ENCODE measurements around the gene CPSF6.
"Not testable (repeated sequence)": the region's sequence is repeated elsewhere in the genome, so short reads cannot be mapped to it uniquely, and the experiment has no call there.

CPSF6 gene

DNA sequence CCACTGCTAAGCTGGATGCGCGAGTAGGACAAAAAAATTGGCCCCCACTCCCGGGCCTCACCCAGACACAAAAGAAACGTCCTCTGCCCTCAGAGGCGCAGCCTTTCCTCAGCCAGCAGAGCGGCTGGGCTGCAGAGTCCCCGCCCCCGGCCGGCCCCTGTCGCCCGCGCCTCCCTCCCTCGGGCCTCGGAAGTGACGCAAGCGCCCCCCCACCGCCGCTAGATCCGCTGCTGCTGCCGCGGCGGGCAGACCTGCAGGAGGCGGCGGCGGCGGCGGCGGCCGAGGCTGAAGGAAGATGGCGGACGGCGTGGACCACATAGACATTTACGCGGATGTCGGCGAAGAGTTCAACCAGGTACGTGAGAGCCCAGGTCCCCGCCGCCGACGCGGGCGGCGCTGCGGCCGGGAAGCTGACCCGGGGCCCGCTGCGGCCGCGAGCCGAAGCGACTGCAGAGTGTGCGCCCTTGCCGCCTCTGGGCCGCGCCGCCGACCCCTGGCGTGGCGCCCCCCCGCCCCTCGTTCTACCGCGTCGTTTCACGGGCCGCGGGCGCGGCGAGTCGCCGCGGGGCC is at the start of gene CPSF6:
CPSF6 (plus strand) TSS at position 218 of the 570 bp plus-strand sequence; CDS start at position 296, 78 bp downstream.
- DNase-seq: peak; percentile 64

DNA sequence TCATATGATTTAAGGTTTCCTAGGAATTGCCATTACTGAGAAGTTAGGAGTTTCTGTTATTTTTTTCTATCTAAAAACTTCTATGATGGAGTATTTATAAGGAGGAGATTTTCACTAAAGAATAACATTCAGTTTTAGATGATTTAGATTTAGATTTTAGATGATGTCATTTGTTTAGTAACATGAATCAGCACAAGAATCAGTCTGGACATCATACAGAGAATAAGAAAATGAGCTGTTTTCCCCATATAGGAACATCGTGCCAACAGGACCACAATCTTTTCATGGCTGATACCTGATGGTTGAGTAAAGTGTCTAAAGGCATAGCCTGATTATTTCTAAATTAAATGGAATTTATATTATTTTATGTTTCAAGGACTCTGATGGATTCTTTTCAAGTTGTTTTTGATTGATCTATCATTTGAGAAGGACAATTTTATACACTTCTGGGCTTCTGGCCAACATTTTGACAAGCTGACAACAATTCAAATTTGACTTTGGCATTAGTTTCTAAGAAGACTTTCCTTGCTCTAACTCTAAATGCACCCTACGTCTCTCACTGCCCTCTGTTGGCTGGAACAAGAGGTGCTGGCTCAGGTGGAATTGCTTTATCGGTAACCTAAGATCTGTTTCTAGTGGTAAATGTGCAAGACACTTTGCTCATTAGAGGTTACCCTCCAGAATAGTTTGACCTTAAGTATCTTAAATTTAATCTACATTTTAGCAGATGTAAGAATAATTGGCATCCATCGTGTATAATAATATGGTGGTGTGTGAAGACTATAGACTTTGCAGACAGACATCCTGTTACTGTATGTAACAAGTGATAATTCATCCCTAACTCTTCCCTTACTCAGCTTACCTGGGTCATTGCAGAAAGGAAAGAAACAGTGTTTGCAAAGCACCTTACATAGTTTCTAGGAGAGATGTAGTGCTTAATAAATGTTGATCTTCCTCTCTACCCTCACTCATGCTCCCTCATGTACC is 42.8 kb upstream of the CPSF6 start:
- no peak for DNase-seq

DNA sequence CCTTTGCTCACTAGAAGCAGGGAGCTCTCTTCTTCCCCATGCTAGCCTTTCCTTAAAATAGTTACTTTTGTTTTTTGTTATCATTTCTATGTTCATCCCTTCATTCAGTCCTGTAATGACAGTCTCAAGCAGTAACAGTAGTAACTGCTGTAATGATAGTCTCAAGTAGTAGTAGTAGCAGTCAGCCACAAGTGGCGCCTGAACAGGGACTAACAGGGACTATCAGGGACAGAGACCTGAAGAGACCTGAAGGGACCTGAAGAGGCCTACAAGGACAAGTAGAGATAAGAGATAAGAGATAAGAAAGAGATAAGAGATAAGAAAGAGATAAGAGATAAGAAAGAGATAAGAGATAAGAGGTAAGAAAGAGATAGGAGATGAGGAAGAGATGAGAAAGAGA is 39.4 kb upstream of the CPSF6 start:
- DNase-seq: not testable (repeated sequence)

DNA sequence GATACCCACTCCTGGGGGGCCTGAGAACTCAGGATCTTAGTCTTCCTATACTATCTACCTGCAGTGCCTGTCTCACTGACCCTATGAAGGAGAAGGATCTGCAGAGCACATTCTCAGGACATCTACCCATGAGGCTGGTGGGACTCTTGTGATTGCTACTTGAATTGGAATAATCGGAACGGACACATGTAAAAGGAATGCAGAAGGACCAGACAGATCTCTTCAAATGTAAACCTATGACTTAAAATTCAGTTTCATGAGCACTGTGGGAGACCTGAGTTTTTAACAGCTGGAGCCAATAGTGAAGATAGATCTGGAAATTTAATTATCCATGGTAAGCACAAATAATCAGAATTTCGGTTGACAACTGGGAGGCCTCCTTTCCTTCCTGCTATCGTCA is 35.2 kb upstream of the CPSF6 start:
- no peak for DNase-seq

DNA sequence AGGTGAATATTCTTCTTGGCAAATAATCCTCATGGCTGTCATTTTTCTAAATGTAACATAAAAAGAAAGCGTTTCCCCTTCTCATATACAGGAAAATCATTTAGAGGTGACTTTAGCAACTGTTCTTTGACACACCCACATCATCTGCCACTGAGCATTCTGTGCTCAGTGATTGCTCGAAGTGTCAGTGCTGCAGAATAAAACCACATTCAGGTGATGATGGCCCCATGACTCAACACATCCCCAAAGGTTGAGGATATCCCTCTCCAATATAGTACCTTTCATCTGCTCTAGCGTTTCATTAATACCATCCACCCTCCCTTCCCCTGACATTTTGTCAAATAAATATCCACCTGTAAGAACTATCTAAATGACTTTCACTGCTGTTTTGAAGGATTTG is 28.7 kb upstream of the CPSF6 start:
- no peak for DNase-seq

GRCh38 chr12:69211160-69211559 is 28.2 kb upstream of the CPSF6 start:
- DNase-seq: no peak

DNA sequence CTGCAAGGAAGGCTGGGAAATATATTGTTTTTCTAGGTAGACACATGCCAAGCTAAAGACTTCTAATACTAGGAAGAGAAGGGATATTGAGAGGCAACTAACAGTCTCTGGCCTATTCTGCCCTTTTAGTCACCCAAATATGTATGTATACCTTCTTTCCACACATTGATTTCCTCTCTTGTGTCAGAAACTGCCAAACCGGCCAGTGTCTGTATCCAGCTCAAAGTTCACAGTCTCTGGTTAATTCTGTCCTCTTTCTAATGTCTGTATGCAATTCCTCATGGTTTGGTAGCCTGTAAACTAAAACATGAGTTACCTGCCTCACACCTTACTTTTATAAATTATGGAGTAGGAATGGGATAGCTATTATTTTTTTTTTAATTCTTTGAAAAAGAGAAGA is 25.2 kb upstream of the CPSF6 start:
- DNase-seq: no peak

DNA sequence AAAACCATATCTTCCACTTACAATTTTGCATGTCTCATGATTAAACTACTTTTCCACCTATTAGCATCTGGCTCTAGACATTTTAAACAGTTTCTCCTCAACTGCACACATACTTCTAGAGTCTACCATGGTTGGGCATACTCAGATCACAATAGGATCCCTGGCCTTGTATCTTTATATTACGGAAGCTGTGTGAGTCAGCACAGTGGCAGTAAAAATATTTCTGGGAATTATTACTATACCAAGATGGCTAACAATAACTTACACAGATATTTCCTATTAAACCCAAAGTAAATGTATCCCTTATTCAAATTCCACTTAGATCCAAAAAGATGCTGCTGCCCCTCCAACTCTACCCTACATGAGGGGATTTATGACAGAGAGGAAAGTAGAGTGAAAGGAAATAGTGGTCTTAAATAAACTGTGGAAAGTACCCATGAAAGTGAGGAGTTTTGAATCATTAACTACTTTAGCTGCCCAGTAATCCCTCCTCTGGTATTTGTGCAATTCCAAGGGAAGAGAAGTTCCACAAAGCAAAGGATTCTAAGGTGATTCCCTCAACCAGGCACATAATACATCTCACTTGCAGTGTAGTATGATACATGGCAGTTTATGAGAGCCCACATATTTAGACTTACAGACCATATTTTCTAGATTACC is 14.0 kb upstream of the CPSF6 start:
- DNase-seq: no peak

DNA sequence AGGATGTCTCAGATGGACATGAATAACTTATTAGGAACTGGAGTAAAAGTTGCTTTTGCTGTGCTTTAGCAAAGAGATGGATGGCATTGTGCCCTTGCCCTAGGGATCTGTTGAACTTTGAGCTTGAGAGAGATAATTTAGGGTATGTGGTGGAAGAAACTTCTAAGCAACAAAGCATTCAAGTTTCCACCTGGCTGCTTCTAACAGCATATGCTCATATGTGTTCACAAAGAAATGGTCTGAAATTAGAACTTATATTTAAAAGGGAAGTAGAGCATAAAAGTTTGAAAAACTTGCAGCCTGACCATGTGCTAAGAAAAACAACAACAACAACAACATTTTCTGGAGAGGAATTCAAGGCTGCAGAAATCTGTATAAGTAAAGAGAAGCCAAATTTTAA is 7.9 kb upstream of the CPSF6 start:
- no peak for DNase-seq

- no peak for DNase-seq
These were observed 599 bp upstream of the CPSF6 start for GRCh38 chr12:69238589-69239351.

DNA sequence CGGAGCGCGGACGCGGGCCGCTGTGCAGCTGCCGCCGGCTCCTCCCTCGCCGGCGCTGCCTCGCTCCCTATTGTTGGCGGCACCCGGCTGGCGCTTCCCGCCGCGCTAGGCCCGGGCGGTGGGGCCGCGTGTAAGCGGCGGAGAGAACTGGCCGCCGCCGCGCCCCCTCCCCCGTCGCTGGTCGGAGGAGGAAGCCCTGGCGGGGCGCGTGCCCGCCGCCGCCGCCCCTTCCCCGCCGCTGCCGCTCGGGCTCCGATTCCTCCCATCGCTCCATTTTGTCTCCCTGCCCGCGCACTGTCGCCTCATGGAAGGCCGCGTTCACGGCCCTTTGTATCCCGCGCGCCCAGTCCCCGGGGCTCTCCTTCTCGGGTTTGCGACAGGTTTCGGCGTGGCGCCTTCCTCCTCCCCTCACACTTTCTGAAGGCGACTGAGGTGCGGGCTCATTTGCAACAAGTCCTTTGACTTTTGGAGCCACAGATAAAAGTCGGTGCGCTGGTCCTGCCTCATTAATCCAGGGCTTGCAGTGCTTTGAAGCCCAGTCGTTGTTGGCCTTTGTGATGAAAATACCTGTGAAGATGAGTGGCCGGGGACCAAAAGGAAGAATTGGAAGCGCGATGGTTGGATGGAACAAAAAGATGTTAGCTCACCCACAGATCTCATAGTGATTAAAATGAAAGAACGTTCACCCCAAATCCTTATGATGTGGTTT is 707 bp downstream of the CPSF6 start:
- DNase-seq: no peak

DNA sequence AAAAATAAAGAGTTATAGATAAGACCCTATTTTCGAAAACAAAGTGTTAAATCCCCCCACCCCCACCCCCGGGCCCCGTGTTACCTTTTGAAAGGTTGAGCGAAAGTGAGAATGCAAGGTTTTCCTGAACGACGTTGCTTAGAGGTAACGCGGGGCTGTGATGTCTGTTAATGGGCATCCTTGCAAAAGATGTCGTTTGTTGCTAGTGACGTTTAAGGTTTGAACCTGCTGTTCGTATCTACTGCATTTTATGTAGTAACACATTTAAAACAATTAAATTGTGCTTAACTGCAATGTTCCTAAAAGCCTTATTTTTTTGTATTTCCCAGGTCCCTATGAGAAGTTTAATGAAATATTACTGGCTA is 1.2 kb downstream of the CPSF6 start:
- DNase-seq: no peak

- no peak for DNase-seq
These were observed 2.2 kb downstream of the CPSF6 start for GRCh38 chr12:69241438-69242092.

GRCh38 chr12:69243099-69244084 is 4.0 kb downstream of the CPSF6 start:
- DNase-seq: no peak

GRCh38 chr12:69247268-69248018 is 8.1 kb downstream of the CPSF6 start:
- DNase-seq: no peak

- DNase-seq: no peak
These were observed 12.7 kb downstream of the CPSF6 start for GRCh38 chr12:69252033-69252432.

DNA sequence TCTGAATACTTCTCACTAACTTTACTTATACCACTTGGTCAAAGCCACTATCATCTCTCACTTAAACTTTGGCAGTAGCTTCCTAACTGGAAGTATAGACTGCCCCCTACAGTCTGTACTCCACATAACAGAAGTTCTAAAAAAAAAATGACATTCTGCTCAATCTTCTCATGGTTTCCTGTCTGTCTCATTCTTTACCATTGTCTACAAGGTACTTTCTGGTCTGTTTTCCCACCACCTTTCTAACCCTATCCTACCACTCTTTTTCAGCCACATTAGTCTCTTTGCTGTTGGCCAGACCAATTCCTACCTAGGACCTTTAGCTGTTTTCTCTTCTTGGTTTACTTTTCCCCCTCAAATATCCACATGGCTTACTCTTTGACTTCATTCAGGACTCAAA is 14.7 kb downstream of the CPSF6 start:
- no peak for DNase-seq

DNA sequence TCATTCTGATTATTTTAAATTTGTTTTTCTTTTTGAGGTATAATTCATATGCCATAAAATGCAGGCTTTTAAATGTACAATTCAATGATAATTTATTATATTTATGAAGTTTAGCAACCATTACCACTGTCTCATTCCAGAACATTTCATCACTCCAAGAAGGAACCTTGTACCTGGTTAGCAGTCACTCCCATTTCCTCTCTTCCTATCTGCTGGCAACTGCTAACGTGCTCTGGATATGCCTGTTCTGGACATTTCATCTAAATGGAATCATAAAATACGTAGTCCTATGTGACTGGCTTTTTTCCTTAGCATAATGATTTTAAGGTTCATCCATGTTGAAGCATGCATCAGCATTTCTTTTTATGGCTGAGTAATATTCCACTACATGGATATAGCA is 15.5 kb downstream of the CPSF6 start:
- DNase-seq: no peak

DNA sequence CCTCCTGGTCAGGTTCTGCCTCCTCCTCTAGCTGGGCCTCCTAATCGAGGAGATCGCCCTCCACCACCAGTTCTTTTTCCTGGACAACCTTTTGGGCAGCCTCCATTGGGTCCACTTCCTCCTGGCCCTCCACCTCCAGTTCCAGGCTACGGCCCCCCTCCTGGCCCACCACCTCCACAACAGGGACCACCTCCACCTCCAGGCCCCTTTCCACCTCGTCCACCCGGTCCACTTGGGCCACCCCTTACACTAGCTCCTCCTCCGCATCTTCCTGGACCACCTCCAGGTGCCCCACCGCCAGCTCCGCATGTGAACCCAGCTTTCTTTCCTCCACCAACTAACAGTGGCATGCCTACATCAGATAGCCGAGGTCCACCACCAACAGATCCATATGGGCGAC is 19.3 kb downstream of the CPSF6 start:
- DNase-seq: no peak
